HG03045 (cell line): ENCODE measurements around the gene SEPTIN11.

Experiments used
- ATAC-seq: cut with Tn5 transposase; IDR thresholded peaks from one replicate; pipeline ENCODE4 v1.9.1; 2021; ENCODE audit warnings: mild to moderate bottlenecking, moderate library complexity; ENCODE audit not compliant: unreplicated experiment

Gene SEPTIN11

GRCh38 chr4:76977736-76978350, 28.3 kb downstream of the SEPTIN11 start:
- ATAC-seq, result no peak

- no peak for ATAC-seq
Measured at GRCh38 chr4:76979236-76979635, 29.7 kb downstream of the SEPTIN11 start.

GRCh38 chr4:76980261-76980660, 30.7 kb downstream of the SEPTIN11 start:
- no peak for ATAC-seq

- no peak for ATAC-seq
Measured at GRCh38 chr4:76981644-76982043, 32.1 kb downstream of the SEPTIN11 start.

DNA sequence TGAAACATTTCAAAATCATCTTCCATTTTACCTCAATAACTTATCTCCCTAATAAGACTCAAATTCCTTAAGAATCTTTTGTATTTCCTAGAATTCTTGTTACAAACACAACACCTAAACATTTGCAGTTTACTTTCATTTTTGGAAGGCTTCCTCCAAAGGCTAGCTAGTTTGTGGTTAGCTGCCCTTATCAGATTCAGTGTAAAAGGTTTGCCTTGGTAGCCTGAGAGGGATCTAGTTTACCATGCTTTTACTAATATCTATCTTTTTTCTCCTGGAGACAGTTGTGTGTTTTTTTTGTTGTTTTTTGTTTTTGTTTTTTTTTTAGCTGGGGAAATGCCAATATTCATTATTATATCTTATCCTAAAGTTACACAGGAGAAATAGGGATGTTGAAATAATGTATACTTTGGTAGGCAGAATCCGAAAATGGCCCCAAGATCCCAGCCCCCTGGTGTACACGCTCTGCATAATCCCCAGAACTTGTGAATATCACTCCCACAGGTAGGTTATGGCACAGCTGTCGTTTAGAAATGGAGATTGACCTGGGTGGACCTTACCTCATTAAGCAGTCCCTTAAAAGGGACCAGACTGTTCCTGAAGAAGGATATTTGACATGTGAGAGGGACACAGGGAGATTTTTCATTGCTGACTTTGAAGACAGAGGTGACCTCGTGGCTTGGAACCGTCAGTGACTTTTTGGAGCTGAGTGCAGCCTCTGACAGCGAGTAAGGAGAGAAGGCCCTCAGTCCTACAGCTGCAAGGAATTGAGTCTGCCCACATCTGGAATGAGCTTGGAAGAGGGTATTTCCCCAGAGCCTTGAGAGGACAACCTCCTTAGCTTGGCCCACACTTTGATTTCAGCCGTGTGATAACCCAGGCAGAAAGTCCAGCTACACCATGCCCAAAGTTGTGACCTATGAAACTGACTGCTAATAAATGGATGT, 33.4 kb downstream of the SEPTIN11 start:
- no peak for ATAC-seq

DNA sequence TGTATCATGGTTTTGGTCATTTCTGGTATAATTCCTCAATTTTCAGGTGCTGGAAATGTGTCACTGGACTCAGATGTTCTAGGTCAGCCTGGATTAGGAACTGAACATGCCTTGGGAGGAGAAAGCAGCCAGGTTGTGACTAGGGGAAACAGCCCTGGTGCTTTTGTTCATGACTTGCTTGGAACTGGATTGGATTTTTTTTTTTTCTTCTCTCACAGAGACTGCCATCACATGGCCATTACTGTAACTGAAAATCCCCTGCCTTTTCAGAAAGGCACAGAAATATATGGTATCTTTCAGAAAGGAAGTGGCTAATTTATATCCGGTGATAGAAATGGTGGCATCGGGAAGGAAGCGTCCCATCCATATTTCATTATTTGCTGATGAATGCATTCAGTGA, 34.6 kb downstream of the SEPTIN11 start:
- no peak for ATAC-seq

- ATAC-seq, result no peak
Measured at GRCh38 chr4:76984788-76985211, 35.2 kb downstream of the SEPTIN11 start.

DNA sequence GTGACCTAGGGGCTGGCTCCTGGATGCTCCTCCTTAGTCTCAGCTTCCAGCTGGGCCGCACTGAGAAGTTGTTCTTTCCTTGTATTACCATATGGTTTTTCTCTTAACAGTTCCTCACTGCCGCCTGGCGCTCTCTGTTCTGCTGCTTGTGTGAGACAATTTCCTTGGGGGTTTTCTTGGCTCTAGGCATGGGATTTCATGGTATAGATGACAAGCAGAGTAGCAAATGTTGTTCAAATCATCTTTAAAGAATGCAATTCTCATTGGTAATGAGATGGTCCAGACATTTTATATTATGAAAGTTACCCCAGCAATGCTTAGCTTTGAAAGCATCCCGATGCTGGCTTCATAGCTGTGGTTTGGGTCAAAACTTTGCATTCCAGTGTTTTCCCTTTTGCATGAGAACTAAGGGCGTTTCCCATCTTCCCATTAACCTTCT, 37.6 kb downstream of the SEPTIN11 start:
- no peak for ATAC-seq

GRCh38 chr4:76987685-76988084, 38.1 kb downstream of the SEPTIN11 start:
- ATAC-seq, result no peak

- no peak for ATAC-seq
Measured at GRCh38 chr4:76989391-76990061, 40.0 kb downstream of the SEPTIN11 start.

DNA sequence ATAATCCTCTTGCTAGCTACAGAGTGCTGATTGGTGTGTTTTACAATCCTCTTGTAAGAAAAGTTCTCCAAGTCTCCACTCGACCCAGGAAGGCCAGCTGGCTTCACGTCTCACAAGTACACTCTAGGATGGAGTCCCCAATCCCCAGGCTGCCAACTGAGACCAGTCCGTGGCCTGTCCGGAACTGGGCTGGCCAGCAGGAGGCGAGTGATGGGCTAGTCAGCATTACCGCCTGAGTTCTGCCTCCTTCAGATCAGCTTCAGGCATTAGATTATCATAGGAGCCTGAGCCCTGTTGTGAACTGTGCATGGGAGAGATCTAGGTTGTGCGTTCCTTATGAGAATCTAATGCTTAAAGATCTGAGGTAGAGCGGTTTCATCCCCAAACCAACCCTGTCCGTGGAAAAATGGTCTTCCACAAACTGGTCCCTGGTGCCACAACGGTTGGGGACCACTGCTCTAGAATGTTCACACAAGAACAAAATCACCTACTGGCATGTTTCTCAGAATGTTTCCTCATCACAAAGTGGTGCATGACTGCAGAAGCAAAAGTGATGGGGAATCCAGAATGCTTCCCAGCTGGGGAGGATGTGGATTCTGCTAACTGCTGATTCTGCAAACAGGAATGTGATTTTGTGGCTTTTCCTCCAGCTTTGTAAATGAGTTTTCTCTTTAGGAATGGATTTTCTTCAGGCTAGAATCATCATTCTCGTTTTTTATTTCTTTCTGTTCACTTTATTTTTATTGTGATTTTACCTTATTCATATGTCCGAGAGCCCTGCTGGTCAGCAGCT, 40.9 kb downstream of the SEPTIN11 start:
- no peak for ATAC-seq

GRCh38 chr4:76991161-76991660, 41.7 kb downstream of the SEPTIN11 start:
- no peak for ATAC-seq

DNA sequence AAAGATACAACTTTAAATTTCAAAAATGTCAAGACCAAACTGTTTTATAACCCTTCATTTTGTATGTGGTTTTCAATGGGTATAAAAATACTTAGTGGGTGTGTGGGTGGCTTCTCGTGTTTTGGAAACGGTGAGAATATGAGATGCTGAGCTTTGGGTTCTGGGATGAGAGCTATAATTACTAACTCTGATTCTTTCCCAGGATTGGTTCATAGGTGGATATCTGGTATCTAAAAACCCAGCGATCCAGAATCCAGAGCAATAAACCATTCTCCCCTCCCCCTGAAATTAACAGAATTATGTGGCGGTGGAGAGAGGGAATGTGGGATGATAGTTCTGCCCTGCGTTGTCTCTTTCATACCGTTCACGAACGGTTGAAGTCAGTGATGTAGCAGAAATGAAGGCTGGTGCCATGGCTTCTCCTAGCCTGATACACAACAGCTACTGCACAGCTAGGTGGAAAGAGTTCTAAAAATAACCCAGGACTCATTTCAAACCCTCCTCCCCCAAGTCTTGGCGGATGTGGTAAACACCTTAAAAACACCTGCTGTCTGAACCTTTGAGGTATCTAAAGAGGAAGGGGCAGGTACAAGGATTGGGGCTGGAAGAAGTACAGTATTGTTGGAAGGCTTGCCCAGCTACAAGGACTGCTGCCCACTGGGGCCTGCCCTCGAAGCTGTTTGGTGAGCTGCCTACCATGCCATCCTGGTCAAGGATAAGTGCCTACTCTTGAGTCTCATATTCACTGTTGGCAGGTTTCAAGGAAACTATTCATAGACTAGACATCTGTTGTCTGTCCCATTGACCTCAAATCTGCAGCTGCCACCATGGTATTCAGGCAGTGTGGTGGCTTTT, 44.5 kb downstream of the SEPTIN11 start:
- peak; percentile 86 for ATAC-seq

DNA sequence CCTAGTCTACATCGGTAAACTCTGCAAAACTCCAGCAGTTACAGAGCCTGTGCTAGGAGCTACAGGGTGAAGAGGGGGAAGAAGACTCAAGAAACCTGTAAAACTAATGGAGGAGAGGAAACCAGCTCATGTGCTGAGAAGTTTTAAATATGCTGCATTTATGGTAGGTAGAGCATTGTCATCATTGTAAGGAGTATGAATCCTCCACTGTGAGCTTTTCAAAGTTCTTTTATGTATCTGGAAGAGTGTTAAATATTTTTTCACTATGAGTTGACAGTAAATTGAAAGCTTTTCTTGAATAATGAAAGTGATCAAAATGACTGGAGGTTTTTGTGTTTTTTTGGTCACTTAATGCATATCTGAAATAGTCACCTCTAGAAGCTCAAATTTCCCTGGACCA, 46.2 kb downstream of the SEPTIN11 start:
- ATAC-seq, result no peak

DNA sequence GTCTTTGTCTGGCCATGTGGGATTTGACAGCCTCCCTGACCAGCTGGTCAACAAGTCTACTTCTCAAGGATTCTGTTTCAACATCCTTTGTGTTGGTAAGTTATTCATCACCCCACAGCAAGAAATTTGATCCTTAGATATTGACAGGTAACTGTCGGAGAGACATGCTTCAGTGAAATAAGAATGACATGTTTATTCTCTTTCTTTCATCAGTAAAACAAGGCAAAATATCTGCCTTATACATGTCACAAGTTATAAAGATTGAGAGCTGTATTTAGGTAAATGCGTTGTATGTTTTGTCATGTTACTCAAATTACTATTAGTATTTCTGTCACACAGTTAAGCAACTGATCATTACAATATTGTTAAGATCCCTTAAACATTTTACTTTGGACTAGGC, 46.9 kb downstream of the SEPTIN11 start:
- no peak for ATAC-seq

GRCh38 chr4:76997077-76997476, 47.5 kb downstream of the SEPTIN11 start:
- no peak for ATAC-seq

GRCh38 chr4:76997532-76997931, 48.0 kb downstream of the SEPTIN11 start:
- ATAC-seq, result no peak

DNA sequence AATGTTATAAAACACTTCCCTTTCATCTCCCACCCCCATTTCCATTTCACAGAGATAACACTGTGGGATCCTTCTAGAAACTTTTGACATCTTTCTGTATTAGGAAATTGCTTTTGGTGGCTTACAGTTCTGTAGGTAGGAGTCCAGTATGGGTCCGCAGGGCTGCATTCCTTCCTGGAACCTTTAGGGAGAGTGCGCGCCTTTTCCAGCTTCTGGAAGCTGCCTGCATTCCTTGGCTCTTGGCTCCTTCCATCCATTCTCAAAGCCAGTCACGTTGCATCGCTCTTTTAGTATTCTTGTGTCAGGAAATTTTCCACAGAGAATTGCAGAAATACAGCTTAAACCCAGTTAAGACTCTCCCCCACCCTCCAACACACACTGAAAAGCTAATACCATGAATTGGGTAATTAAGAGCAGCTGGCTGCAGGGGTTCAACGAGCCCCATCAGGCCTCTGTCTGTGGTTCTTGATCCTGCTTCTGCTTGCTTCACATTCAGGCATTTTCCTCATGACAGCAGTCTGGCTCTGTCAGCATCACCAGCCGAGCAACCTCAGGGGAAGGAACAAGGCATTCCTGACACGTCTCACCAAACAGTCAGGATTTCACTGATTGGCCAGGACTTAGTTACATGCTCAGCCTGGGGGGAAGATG, 48.8 kb downstream of the SEPTIN11 start:
- no peak for ATAC-seq
